Measurements from ENCODE around the gene KRTAP20-1.

Gene KRTAP20-1

GRCh38 chr21:30652891-30653290 lies 36.7 kb downstream of the KRTAP20-1 start:
- no peak for DNase-seq

Measured in stimulated activated CD4-positive, alpha-beta T cell treated with anti-CD3 and anti-CD28 coated beads, Interleukin-15, amount 100 ng/mL, for 24 hours (primary cell).